HTR-8/SVneo (cell line): Measurements from ENCODE around the gene SERPINI1.

Source experiments
- DNase-seq: peaks from one replicate; pipeline ENCODE4 v3.0.0; 2011; ENCODE audit warnings: low spot score, mixed read lengths; ENCODE audit not compliant: insufficient read length
- FAIRE-seq: peaks from 2 replicates; lab custom pipeline; 2011; peaks lifted over from hg19 to GRCh38; lab: Jason Lieb, UNC

SERPINI1 gene

GRCh38 chr3:167733961-167734497 lies 1.5 kb upstream of the SERPINI1 start:
- FAIRE-seq (no peak), DNase-seq (no peak)

GRCh38 chr3:167734498-167735232 lies 856 bp upstream of the SERPINI1 start, which contains the start of gene PDCD10:
PDCD10 (minus strand) TSS chr3:167734892; CDS start chr3:167720157, 14,735 bp downstream.
- peak; percentile 89 for DNase-seq
- FAIRE-seq: peak; percentile 69

- DNase-seq: no peak
These were observed 805 bp downstream of the SERPINI1 start for GRCh38 chr3:167736264-167736787.

GRCh38 chr3:167736997-167737396 lies 1.5 kb downstream of the SERPINI1 start:
- DNase-seq (no peak), FAIRE-seq (no peak)

More at GRCh38 chr3:167736264-167736787, 805 bp downstream of the SERPINI1 start:
- FAIRE-seq: no peak

GRCh38 chr3:167738037-167738436 lies 2.5 kb downstream of the SERPINI1 start:
- FAIRE-seq: no peak

GRCh38 chr3:167739190-167739810 lies 3.8 kb downstream of the SERPINI1 start:
- no peak for DNase-seq
- no peak for FAIRE-seq

More at GRCh38 chr3:167738037-167738436, 2.5 kb downstream of the SERPINI1 start:
- no peak for DNase-seq

GRCh38 chr3:167740961-167741587 lies 5.6 kb downstream of the SERPINI1 start:
- no peak for FAIRE-seq
- peak; percentile 20 for DNase-seq

- no peak for DNase-seq
- no peak for FAIRE-seq
These were observed 6.8 kb downstream of the SERPINI1 start for GRCh38 chr3:167742338-167742737.

- FAIRE-seq (no peak), DNase-seq (no peak)
These were observed 8.3 kb downstream of the SERPINI1 start for GRCh38 chr3:167743799-167744198.

GRCh38 chr3:167749209-167749608 lies 13.7 kb downstream of the SERPINI1 start:
- FAIRE-seq: no peak
- DNase-seq: no peak

GRCh38 chr3:167749728-167750127 lies 14.2 kb downstream of the SERPINI1 start:
- DNase-seq: no peak
- no peak for FAIRE-seq

GRCh38 chr3:167750272-167750971 lies 14.9 kb downstream of the SERPINI1 start:
- FAIRE-seq: no peak
- no peak for DNase-seq

GRCh38 chr3:167754049-167754448 lies 18.5 kb downstream of the SERPINI1 start:
- DNase-seq (no peak), FAIRE-seq (no peak)

GRCh38 chr3:167761302-167761701 lies 25.8 kb downstream of the SERPINI1 start:
- no peak for FAIRE-seq
- no peak for DNase-seq

- FAIRE-seq (no peak), DNase-seq (no peak)
These were observed 26.8 kb downstream of the SERPINI1 start for GRCh38 chr3:167762296-167762695.

GRCh38 chr3:167772992-167773391 lies 37.5 kb downstream of the SERPINI1 start:
- no peak for DNase-seq
- no peak for FAIRE-seq

- DNase-seq: no peak
- FAIRE-seq: no peak
These were observed 38.1 kb downstream of the SERPINI1 start for GRCh38 chr3:167773584-167773983.

- FAIRE-seq (no peak), DNase-seq (no peak)
These were observed 40.7 kb downstream of the SERPINI1 start for GRCh38 chr3:167776066-167776685.

- DNase-seq: no peak
- FAIRE-seq: no peak
These were observed 41.8 kb downstream of the SERPINI1 start for GRCh38 chr3:167777356-167777755.
